ENCODE measurements around the gene NSF.

The NSF gene

DNA sequence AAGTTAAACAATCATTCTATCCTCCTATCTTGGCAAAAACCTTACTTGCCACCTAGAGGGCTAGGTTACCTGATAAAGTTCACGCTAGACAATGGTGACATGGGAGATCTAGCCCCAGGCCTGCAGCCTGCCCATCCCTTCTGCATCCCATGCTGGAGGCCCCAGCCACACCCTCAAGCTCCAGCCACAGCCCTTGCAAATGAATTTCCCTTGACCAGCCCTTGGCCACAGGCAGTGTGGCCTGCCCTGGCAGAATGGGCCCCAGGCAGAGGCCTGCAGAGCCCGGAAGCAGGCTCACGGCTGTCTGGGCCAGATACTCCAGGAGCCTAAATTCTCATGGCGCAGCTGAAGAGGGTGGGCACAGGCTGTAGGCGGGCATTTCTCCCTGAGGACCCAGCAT, 213.1 kb downstream of the NSF start:
- Mint-ChIP-seq H3K4me1 (no peaks in the 10 kb centered on the region), H3K9me3 (peaks cover 3% of the 10 kb centered on the region), H3K36me3 (no peaks in the 10 kb centered on the region), H3K27me3 (peaks cover 10% of the 10 kb centered on the region), H3K4me3 (no peak overlapping the region), H3K27ac (no peak overlapping the region)
- no peak for ATAC-seq

DNA sequence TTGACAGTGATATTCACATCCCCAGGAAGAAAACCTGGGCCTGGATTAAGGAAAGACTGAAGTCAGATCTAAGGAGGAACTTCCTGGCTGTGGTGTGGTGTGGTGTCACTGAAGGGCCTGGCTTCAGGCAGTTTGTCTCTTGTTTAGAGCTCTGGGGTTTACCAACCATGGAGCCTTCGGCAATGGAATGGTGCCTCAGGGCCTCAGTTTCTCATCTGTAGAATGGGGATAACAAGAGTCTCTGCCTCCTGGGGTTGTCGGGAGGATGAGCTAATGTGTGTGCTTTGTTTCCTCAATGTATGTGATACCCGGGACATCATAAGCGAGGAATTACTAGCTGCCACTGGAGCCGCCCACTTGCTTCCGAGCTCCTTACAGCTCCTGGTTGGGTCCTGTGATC, 215.3 kb downstream of the NSF start:
- H3K27me3 Mint-ChIP-seq, result peaks cover 17% of the 10 kb centered on the region
- no peaks in the 10 kb centered on the region for H3K36me3 Mint-ChIP-seq
- peaks cover 3% of the 10 kb centered on the region for H3K9me3 Mint-ChIP-seq
- H3K4me3 Mint-ChIP-seq, result no peak overlapping the region
- no peaks in the 10 kb centered on the region for H3K4me1 Mint-ChIP-seq
- ATAC-seq, result no peak
- no peak overlapping the region for H3K27ac Mint-ChIP-seq

Measured in stimulated activated memory B cell treated with anti-CD40 and anti-IgM and Interleukin-4, amounts not matched to agents 10 μg/mL and 1 μg/mL and 100 μg/mL, for 72 hours (primary cell).